Daoy (cell line): ENCODE measurements around the gene CCDC152. TPM values are rescaled to one million over a fixed set of nuclear protein-coding genes. Genes with fewer than 3 reads are reported as not detected.

Source experiments
- DNase-seq: peaks from one replicate; pipeline ENCODE4 v3.0.0-alpha.2; 2015; ENCODE audit warnings: low read depth
- total RNA-seq: library from RNA; depleted of rRNA; stranded (reverse); fragments of >200 nt; shearing (Covaris generic); gene quantifications from 2 replicates; pipeline ENCODE4 v1.2.3, GENCODE V29; 2014

CCDC152 gene
- total RNA-seq, 1 experiment from 2014 or later, result 5.2 TPM

DNA sequence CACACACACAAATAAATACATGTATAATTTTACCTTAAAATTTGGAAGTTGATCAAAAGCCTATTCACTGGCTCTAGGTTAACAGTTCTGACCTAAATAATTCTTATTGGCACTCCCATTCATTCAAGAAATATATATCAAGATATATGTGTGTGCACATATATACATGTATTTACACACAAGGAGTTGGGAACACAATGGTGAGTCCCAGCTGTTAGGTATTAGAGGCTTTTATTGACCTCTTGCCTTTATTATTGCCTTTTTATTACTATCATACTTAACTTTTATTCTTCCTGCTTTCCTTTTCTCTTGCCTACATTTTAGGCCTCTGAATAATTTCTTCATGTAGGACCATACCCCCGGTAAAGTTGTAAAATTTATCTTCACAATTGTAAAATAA lies 25.0 kb downstream of the CCDC152 start:
- no peak for DNase-seq

DNA sequence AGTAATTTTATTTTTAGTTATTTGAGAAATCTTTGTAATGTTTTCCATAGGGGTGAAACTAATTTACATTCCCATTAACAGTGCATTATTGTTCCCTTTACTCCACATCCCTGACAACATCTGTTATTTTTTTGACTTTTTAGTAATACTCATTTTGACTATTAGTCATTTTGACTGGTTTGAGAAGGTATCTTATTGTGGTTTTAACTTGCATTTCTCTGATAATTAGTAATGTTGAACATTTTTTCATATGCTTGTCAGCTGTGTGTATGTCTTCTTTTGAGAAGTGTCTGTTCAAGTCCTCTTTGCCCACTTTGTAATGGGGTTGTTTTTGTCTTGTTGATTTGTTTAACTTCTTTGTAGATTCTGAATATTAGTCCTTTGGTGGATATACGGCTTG lies 27.5 kb downstream of the CCDC152 start:
- no peak for DNase-seq

DNA sequence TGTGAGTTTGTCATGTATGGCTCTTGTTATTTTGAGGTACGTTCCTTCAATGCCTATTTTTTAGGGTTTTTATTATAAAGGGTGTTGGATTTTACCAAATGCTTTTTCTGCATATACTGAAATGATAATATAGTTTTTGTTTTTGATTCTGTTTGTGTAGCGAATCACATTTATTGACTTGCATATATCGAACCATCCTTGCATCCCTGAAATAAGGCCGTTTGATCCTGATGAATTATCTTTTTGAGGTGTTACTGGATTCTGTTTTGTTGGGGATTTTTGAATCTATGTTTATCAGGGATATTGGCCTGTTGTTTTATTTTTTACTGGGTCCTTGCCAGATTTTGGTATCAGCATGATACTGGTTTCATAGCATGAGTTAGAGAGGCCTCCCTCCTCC lies 29.1 kb downstream of the CCDC152 start:
- no peak for DNase-seq

DNA sequence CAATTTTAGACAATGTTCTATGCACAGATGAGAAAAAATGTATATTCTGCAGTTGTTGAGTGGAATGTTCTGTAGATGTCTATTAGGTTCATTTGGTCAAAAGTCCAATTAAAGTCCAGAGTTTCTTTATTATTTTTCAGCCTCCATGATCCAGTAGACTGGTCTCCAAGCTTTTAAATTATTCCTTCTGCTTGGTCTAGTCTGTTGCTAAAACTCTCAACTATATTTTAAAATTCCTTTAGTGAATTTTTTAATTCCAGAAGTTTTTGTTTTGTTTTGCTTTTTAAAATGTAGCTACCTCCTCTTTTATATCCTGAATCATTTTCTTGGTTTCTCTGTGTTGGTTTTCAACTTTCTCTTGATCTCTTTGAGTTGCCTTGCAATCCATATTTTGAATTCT lies 30.5 kb downstream of the CCDC152 start:
- DNase-seq, result no peak

DNA sequence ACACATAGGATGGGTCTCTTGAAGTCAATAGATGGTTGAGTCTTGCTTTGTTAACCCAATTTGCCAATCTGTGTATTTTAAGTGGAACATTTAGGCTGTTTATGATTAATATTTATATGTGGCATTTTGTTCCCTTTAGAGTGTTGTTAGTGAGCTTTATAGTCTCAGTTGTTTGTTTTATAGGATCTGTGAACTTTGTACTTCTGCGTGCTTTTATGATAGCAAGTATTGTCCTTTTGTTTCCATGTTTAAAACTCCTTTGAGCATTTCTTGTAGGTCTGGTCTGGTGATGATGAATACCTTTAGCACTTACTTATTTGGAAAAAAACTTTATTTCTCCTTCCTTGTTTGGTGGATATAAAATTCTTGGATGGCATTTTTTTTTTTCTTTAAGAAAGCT lies 31.2 kb downstream of the CCDC152 start:
- DNase-seq, result no peak

DNA sequence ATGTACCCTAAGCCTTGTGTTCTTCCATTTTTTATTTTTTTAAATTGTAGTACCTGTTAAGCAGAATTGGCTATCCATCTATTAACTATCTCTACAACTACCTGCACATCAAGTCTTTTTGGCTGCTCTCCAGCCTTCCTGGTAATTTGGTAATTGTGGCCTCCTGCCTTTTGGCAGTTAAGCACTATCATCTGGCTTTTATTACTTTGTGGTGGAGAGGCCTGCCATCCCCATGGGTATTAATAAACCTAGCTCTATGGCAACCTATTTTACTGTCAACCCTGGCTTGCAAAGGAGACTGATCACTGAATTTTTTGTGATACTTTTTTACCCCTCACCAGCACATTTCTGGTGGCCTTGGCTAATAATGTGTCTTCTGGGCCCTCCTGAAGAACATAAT lies 34.5 kb downstream of the CCDC152 start:
- DNase-seq, result no peak

DNA sequence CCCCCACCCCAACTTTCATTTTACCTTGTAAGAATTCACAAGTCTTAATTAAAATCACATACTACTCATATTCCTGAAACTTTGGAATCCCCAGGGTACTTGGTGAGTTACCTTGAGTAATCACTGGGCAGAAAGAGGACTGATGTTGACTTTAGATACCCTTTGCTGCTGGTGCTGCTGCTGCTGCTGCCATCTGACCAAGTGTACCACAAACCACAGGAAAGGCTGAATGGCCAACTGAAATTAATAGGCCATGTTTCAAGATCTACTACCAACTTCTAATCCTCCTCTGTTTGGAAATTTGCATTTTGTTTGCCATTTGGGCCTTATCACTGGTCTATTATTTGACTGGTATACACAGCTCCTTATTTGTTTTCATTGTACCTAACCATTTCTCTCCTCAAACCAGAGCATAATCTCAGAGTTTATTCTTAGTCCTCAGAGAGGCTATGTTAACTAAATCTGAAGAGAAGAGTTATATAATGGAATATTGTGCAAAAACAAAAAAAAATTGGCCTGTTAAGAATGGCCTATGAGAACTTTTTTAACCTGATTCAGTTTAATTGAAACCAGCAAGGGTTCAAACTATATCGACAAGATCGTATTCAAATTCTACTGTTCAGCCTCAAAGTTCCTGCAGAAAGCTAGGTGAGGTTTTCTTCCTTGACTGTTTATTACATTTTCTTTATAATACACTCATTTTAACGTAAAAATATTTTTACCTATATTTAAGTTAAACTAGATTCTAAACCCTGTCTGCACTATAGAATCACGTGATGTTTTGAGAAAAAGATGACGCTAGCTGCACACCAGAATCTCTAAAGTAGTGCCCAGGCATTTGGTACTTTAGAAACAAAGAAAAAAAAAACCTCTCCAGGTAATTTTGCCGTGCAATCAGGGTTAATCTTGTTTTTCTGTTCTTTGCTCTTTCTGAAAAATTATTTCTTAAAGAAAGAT lies 41.9 kb downstream of the CCDC152 start:
- DNase-seq, result no peak

DNA sequence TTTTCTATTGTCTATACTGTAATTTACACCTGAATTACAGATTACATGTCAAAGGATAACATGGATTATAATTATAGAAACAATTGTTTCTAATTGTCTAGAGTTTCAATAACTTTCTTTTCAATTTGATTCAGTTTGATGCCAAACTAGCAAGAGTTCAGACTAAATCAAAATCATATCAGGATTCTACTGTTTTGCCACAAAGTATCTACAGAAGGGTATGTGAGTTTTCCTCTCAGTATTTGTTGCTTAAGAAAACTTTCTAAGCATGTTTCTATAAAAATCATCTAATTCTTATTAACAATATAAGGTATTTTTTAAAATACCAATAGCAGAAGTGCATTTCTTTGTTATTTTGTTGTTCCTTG lies 42.6 kb downstream of the CCDC152 start:
- no peak for DNase-seq

DNA sequence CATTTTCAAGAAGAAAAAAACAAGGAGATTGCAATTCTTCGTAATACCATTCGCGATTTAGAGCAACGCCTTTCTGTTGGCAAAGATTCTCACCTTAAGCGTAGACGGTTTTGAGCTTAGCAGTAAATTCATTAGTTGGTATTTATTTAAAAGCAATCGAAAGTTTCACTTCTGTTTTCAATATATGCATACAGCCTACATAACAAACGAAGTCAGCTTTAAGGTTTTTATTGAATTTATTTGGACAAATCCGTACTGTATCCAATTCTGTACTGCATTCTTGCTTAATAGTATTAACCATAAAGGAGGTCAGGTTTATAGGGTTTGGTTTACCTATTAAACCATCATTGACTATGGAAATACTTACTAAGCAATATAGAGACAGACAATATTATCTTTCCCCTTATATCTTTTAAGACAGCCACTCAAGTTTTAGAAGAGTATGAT lies 43.1 kb downstream of the CCDC152 start:
- DNase-seq, result no peak

DNA sequence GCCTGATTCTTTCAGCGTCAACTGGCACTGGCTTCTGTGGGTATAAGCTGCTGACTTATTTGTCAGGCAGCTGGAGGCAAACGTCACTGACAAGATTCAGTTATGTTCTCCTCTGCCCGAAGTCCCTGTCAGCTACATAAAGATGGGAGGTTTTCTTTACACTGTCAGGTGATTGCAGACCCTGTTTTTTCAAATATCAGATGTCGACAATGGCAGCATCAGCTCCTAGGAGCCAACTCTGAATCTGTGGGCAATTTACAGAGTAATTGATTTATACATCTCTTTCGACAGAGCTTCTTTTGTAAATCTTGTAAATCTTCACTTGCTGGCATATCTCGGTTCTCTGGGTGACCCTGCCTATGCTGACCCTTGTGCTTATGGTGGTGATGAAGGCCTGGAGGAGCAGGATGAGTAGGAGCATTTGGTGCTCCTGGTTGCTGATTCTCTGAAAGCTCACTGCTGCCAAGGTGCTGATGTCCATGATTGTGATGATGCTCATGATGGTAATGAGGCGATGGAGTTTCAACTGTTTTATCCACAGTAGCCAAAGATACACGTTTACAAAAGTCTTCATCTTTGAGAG lies 44.2 kb downstream of the CCDC152 start:
- DNase-seq, result no peak

DNA sequence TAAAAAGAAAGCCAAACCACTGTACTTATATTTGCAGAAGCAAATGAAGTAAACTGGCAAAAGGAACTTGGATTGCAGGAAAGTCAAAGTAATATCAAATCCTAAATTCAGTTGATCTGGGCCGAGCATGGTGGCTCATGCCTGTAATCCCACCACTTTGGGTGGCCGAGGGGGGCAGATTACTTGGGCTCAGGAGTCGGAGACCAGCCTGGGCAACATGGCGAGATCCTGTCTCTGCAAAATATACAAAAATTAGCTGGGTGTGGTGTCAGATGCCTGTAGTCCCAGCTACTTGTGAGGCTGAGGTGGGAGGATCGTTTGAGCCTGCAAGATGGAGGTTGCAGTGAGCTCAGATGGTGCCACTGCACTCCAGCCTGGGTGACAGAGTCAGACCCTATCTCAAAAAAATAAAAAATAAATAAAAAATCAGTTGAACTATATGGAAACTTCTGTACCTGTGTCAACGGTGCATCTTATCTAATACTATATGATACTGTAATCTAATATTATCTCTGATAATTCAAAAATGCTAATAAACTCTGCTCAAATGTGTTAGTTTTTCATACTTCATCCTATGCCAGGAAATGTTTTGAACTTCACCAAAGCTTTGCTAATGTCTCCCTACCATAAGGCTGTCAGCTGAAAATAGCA lies 45.0 kb downstream of the CCDC152 start:
- no peak for DNase-seq

DNA sequence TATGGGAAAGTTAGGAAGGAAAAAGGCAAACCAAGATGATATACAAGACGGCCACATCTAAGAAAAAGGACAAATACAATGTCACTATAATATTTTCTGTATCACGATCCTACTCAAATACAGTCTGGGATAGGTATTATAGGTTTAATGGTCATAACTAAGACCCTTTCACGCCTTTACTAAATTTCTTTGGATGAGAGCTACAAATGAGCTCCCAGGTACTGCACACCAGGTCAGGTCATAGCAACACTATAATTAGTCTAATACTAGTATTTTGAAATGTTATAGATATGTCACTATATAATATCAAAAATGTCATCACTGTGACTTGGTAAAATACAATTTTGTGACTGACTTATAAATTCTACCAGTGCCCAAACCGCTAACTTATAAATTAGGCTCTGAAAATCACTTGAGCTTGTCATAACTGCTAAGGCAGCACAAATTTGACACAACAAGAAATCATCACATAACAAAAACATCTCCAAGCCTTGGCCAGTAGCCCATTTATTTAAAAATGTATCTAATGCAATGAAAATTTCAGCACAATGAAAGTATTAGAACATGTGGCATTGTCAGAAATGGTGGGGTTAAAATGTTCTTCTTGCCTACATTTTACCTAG lies 48.2 kb downstream of the CCDC152 start:
- no peak for DNase-seq

DNA sequence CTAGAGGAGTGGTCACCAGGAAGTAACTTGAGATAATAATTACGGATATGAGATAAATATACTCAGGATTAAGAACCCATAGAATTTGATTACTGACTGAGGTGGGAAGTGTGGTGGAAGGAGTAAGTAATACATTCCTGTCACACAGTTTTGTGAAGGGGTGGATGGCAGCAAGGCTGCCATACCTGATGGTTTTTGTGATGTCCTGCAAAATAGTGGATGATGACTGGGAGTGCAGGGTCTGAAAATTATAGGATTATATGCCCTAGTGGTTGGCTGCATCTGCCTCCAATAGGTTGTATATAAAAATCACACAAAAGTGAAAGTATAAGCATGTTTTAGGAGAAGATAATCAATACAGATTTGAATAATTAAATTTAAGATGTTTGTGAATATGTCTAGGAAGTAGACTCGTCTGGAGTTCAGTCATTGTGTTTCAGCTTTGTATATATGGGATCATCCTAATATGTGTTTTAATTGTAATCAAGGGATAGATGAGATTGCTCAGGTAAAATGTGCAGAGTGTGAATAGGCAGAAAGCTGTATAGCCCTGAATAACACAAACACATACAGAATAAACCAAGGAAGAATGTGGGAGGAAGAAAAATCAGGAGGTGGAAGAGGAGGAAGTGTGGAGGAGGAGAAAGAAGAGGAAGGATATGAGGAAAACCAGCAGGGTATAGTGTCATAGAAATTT lies 49.5 kb downstream of the CCDC152 start:
- DNase-seq, result no peak

DNA sequence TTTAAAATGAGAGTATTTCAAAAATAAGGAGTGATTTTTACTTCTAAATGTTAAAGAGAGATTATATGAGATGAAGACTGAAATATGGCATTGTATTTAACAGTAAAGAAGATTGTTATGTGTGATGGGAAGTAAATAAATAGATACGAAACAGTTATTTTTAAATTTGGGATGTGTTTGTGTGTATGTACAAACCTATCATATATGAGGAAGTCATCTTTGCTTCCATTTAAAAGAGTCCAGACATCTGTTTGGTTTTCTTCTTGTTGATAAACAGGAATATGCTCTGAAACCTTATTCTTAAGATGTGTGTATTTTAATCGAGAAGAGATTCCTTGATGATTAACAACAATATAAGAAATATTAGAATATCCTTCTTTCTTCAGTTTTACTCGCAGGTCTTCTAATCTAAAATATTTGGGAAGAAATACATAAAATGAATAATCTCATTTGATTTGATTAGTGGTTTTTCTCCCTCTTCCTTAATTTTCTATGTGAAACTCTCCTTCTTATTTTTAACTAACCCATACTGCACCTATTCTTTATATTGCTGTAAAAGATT lies 50.2 kb downstream of the CCDC152 start:
- no peak for DNase-seq

DNA sequence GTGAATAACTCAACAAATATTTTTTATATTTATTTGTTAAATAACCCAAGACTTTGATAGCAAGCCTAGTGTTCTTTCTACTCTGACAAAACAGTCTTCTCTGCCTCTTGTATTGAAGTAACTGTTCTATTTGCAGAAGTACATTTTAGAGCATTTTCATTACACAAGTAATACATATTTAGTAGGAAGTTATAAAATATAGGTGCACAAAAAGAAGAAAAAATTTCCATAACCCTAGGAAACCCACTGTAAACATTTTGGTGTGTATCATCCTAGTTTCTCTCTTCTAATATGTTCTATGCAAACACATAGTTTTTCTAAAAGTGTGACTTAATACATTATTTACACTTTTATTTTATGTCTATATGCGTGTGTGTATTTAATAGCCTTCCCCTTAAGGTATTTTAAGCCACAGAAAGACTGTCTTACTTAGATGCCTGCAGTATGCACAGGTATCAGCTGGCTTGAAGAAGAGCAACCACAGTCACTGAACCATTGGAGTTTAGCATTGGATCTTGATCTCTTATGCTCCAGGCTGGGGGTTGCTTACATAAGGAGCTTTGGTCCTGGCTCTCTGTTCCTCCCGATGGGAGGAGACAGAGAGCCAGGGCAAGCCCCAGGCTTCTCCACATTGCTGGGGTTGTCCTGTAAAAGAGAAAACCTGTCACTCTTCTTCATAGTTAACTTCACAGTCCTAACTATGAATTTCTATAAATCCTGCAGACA lies 51.3 kb downstream of the CCDC152 start:
- DNase-seq, result no peak

DNA sequence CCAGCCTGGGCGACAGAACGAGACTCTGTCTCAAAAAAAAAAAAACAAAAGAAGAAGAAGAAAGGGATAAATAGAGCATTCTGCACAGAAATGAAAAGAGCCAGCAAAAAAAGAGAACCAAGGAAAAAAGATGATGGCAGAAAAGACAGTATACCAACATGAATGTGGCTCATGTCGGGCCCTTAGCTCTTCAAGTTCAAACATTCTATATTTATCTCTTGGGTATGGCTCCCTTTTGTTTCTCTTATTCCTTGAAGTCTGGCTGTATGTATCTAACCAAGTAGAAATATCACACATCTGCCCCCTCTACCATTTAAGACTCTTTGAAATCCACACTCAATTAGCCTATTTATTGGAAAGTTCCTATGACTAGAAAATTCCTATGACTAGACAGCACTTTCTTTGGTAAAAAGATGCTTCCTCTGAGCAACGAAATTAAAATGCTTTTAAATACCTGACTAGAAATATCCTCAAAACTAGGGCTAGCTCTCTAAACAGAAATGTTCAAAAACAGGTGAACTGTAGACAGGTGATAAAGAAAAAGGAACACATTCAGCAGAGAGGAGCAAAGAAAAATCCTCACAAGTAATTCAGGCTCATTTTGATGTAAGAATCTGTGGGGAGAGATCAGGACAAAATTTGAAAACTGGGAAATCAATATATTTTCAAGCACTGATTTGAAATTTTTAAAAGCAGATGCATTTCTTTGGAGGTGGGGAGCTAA lies 52.4 kb downstream of the CCDC152 start:
- DNase-seq, result no peak

DNA sequence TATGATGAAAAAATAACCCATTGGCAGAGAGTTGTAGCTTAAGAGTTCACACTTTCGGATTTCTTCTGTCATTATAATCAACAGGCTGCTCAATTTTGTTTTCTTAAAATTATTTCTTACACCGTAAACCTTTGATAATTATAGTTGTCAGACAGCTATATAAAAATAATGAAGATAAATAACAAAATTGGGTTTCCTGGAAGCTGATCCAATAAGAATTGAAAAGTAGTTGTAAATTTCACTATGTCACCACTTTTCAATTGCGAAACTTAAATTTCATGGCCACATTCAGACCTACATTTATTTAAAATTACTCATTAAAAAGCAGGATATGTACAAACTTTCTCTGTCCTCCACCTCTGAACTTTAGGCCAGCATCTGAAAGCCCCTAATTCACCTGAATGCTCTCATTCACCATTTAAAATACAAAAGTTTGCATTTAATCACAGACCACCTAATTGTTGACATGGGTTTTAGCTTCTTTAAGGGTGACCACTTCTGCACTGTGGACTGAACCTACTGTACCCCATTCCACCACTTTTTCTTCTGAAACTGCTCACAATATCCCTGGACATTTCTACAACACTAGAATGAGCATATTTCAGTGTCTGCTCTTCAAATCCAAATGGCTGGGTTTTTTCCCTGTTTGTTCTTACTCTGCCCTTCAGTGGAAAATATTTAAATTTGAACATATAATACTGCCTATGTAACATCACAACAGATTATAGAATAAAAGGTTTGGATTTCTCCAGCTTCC lies 54.4 kb downstream of the CCDC152 start:
- no peak for DNase-seq

DNA sequence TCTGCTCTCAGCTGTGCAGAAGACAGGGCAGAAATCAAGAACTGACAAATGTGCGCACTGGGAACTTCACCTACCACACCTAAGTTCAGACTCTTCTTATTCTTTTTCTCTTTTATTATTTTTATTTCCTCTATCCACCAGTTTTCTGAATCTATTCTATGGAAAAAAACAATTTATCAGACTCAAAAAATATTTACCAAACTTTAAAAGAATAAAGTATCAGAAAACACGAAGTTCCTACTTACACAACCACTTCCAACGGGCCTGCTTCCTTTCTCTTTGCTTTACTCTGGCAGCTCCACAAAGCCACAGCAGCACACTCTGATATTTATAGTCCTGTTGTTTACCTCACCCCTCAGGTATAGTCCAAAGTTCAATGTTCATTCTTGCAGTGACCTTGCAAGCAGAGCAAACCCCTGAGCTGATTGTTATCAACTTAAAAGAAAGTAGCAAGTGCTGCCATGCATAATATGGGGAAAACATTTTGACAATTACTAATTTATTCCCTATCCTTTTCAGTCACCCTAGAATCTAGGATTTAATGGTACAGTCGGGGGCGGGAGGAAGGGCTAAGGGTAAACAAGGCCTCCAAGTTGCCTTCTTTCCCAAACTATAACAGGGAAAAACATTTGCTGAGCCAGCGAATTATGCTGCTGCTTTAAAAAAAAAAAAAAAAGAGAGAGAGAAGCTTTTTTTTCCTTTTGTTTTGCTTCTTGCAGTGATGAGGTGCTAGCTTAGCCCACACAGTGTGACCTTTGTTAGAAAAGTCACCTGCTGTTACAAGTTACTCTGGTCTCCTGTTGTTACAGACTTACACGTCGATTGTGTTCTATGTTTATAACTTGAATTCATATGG lies 55.2 kb downstream of the CCDC152 start, which contains the start of gene SELENOP:
TSS of gene SELENOP (minus strand) at position 302 of the 856 bp plus-strand sequence. CDS start 3,539 bp downstream, outside the sequence.
- DNase-seq, result no peak
